ENCODE measurements around the gene PTPRE.

The PTPRE gene

GRCh38 chr10:128103229-128103714 lies 196.4 kb downstream of the PTPRE start:
- no peak for DNase-seq

GRCh38 chr10:128105383-128105782 lies 198.5 kb downstream of the PTPRE start:
- DNase-seq: no peak

GRCh38 chr10:128109707-128110106 lies 202.8 kb downstream of the PTPRE start:
- DNase-seq: no peak

GRCh38 chr10:128110339-128110738 lies 203.4 kb downstream of the PTPRE start:
- no peak for DNase-seq

- DNase-seq: no peak
These were observed 204.8 kb downstream of the PTPRE start for GRCh38 chr10:128111696-128112095.

- DNase-seq: no peak
These were observed 206.1 kb downstream of the PTPRE start for GRCh38 chr10:128113026-128113425.

GRCh38 chr10:128114901-128115300 lies 208.0 kb downstream of the PTPRE start:
- peak; percentile 39 to 61 (median 50) for DNase-seq

- DNase-seq: no peak
These were observed 208.5 kb downstream of the PTPRE start for GRCh38 chr10:128115356-128115755.

GRCh38 chr10:128116187-128116586 lies 209.3 kb downstream of the PTPRE start:
- no peak for DNase-seq

- DNase-seq: no peak
These were observed 210.1 kb downstream of the PTPRE start for GRCh38 chr10:128116851-128117615.

GRCh38 chr10:128121750-128122412 lies 215.0 kb downstream of the PTPRE start:
- DNase-seq: no peak

GRCh38 chr10:128122931-128123330 lies 216.0 kb downstream of the PTPRE start:
- DNase-seq: peak; percentile 37 to 59 (median 51)

GRCh38 chr10:128123846-128124245 lies 216.9 kb downstream of the PTPRE start:
- DNase-seq: no peak

GRCh38 chr10:128124813-128125403 lies 218.0 kb downstream of the PTPRE start:
- no peak for DNase-seq

GRCh38 chr10:128125416-128125943 lies 218.6 kb downstream of the PTPRE start:
- DNase-seq: peak; percentile 18 to 31 (median 27)

GRCh38 chr10:128125944-128126764 lies 219.3 kb downstream of the PTPRE start, which contains the start of gene MKI67:
Gene MKI67 (minus strand): TSS chr10:128126423. CDS start chr10:128125667, 756 bp downstream.
- peak; percentile 98 to 99 (median 98) for DNase-seq

GRCh38 chr10:128128582-128128981 lies 221.7 kb downstream of the PTPRE start:
- DNase-seq: no peak

GRCh38 chr10:128130051-128130450 lies 223.1 kb downstream of the PTPRE start:
- DNase-seq: peak in 1 of 3 donors; percentile 34

Measured in suppressor macrophage treated with lipopolysaccharide for 1 hour (primary cell).